HG03520 (cell line): ENCODE results near the gene LYRM1.
"Not testable (repeated sequence)": the region's sequence is repeated elsewhere in the genome, so short reads cannot be mapped to it uniquely, and the experiment has no call there.

Experiments
- ATAC-seq: cut with Tn5 transposase; IDR thresholded peaks from one replicate; pipeline ENCODE4 v1.9.1; 2021; ENCODE audit warnings: mild to moderate bottlenecking, moderate library complexity; ENCODE audit not compliant: unreplicated experiment

LYRM1 gene

DNA sequence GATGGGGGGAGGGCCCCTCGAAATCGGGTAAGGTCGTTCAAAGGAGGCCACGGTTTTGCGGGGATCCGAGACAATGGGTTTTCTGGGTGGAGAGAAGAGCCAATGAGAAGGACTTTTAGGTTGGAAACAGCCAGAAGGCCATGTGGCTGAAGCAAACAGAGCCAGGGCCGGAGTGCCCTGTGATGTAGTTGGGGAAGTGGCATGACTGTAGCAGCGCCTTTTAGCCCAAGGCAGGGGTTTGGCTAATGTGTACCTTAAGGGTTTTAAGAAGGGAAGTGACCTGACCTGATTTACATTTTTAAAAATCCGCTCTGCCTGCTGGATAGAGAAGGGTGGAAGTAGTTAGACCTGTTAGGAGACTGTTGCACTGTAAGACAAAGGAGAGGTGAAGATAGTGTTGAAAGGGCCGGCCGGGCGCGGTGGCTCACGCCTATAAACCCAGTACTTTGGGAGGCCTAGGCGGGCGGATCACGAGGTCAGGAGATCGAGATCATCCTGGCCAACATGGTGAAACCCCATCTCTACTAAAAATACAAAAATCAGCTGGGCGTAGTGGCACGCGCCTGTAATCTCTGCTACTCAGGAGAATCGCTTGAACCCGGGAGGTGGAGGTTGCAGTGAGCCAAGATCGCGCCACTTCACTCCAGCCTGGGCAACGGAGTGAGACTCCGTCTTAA lies 1.0 kb downstream of the LYRM1 start:
- ATAC-seq = no peak

DNA sequence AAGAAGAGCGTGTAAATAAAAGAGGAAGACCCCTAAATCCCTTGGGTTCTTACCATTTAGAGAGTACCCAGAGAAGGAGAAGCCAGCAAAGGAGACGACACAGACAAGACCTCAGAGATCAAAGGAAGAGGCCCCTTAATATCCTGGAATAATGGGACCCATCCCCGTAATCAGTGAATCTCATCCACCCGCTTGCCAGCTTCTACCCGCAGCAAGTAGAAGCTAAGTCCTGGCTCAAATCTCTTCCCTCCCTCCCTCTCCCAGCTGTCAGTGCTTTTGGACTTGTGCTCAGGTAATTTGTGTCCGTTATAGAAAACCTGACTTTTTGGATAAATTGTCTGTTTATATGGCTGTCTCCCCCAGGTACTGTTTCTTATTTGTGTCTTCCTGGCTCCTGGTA lies 1.9 kb downstream of the LYRM1 start:
- ATAC-seq = no peak

DNA sequence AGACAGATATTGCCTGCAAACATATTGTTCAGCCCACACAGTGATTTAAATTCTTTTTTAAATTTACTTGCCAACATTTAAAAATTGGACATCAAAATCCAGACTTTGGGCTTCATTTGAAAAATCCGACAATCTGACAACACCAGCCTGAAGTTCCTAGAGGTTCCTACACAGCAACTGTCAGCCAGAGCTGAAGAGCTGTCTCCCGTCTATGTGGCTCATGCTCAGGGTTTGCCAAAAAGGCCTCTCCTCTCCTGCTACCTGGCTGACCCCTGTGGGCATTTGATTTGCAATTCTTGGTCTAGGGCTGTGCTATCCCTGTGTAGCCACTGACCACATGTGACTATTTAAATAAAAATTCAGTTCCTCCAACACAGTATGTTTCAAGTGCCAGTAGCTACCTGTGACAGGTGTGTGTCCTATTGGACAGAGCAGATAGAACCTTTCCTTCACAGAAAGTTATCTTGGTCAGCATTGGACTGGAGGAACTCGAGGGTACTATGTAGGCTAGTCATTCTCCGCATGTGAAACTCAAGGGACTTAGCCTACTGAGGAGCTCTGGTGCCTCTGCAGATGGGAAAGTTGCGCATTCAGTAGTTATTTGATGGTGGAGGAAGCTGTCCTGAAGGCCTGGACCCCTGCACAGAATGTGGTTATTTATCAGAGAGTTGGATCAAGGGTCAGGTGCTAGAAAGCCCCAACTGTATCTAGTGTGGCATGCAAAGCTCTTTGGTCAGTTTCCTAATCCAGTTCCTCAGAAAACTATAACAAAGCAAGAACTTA lies 2.7 kb downstream of the LYRM1 start:
- no peak for ATAC-seq

DNA sequence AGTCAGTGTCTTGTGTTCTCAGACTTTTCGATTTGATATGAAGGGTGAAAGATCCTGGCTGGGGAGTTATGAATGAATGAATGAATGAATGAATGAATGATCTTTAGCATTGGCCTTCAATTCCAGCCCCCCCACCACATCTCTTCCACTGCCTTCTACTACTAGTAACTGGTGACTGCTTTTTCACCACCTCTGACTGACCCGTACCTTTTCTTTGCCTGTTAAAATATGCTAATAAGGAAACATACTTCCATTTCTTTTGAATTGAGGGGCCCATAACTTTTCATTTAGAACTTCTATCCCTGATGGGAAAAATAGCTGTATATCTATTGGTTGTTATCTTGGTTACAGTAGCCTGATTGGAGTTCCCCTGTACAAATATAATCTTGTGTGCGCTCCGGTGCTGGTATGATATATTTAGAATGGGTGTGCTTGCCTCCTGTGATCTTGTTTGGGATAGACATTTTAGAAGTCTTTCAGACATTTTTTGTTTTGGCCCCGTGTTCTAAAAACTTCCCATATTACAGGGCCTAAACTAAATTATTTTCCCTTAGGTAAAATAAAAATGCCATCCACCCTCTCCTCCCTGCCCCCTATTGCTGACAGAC lies 3.4 kb downstream of the LYRM1 start:
- ATAC-seq = no peak

DNA sequence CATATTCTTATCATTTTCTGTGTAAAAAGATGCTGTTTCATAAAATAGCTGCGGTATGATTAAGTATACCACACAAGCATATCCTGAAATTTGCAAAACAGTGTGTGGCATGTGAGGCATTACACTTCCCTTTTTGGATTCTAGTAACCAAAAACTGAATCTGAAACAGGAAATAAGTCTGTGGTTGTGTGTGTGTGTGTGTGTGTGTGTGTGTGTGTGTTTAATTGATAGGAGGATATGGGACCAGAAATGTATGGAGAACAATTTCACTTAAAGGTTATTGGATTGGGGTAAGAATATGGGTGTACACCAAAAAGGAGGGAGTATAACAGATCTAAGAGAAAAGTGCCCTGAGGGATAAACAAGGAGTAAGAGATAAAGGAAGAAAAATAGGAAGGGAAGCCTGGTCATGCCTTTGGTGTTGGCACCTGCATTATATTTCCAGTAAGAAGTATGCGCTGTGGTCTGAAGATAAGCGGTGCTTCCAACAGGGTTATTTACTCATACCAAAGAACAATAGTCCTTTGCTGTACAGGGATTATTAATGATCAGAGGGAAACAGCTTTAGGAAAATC lies 4.0 kb downstream of the LYRM1 start:
- no peak for ATAC-seq

DNA sequence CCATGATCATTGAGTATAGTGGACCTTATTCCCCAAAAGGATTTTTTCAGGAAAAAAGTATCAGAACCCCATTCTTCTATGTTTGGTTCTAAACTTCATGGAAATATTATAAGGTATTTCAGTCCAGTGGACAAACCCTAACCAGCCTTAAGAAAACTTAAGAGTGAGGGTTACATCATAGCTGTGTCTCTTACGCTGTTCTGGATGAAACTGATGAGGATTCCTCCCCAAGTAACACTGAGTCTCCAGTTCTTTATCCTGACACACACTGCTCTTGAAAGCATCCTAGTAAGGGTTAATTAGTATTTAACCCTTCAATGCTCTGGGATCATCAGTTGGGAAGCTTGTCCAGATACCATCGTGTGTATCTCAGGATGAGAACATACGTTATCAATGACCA lies 5.0 kb downstream of the LYRM1 start:
- ATAC-seq = no peak

DNA sequence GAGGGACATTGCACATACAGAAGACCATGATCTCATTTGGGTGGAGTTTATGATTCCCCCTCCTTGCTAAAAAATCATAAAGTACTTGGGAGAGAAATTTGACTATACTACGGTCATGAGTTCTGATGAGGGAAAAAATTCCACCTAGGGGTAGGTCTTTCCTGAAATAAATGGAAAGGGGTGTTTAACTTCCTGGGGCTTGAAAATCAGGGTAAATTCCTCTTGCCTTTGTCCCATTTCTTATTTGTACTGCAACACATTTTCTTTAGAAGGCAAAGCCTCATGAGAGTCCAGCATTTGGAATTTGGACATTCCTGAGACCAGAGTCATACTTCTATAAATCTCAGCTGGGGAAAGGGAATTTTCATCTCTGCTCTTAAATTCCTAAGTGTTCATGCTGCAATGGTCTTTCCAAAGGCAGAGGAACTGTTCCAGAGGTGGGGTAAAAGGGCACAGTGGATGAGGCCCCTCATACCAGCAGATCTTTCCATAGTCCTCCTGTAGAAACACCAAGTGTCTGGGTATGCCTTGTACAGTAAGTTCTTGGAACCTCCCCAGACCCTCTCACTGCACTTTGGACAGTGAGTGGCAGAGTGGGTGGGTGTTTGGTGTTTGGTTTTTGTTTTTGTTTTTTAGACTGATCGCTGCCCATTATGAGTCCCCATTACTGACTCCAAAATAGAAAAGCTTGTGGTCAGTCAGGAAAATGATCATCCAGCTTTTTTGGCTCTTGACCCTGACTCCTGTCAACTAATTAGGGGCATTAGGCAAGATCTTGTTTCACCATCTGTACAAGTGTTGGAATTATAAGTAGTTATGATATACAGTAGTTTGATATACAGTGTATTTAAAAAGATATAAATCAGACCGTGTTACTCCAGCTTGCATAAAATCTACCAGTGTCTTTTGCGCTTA lies 6.0 kb downstream of the LYRM1 start:
- no peak for ATAC-seq

DNA sequence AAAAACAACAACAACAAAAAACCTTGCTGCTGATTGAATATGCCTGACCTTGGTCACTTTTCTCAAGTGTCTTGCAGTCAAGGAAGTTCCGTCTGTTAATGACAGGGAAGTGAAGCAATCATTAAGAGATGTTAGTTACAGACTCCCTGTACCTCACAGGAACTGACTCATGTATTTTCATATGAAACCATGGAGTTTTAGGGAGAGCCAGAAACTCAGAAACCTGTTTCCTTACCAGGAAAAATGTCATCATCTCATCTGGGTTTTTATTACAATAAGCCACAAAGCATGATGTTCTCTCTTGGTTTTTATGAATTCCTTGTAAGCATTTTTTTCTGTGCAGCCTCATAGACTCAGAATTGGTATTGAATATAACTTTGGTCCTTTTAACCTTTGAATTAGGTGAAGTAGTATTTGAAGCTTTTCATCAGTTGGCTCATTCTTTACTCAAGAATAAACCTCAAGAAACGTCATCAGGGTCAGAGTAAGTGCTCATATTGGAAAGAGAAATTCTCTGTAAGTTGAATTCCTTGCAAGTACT lies 10.3 kb downstream of the LYRM1 start:
- no peak for ATAC-seq

DNA sequence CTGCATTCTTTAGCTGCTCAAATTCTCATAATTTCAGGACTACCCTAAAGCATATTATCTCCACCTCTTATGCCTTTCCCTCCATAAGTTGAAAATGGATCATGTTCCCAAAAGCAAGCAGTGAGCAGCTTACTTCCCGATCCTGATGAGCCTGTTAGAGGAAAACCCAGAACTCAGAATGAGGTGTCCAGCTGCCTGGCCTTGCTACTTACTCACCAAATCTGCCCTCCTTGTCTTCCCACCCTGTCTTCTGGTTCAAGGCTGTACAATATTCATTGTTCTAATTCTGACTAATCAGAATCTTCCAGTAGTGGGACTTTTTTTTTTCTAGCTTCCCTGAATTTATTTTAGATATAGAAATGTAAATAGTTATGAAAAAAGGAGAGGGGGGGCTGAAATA lies 10.8 kb downstream of the LYRM1 start:
- ATAC-seq = no peak

DNA sequence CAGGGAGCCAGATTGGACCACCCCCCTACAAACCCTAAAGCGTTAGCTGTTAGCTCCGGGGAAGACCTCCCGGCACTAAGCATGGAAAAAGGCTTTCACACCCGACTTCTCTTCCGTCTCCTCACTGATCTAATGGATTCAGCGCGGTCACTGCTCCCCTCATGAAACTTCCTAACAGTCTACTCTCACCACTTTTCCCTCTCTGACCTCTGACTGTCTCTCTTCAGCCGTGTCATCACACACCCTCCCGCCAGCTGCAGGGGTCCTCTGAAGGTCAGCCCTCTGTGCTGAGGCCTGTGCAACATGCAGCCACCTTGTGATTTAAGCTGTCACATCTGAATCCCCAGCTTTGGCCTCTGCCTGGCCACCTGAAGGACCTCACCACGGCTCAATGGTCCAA lies 15.7 kb downstream of the LYRM1 start:
- no peak for ATAC-seq

DNA sequence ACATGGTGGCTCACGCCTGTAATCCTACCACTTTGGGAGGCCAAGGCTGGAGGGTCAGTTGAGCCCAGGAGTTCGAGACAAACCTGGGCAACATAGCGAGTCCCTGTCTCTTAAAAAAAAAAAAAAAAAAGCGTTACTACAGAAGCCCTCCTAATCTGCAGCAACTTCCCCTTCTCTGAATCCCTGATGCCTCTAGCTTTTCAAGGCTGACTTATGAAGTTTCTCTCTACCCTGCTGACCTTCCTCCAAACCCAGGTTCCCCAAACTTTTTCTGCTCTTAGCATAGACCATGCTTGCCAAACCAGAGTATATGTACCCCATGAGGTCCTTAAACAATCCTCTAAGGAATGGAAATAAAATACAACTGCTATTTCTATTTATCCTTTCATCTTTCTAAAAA lies 16.4 kb downstream of the LYRM1 start:
- no peak for ATAC-seq

DNA sequence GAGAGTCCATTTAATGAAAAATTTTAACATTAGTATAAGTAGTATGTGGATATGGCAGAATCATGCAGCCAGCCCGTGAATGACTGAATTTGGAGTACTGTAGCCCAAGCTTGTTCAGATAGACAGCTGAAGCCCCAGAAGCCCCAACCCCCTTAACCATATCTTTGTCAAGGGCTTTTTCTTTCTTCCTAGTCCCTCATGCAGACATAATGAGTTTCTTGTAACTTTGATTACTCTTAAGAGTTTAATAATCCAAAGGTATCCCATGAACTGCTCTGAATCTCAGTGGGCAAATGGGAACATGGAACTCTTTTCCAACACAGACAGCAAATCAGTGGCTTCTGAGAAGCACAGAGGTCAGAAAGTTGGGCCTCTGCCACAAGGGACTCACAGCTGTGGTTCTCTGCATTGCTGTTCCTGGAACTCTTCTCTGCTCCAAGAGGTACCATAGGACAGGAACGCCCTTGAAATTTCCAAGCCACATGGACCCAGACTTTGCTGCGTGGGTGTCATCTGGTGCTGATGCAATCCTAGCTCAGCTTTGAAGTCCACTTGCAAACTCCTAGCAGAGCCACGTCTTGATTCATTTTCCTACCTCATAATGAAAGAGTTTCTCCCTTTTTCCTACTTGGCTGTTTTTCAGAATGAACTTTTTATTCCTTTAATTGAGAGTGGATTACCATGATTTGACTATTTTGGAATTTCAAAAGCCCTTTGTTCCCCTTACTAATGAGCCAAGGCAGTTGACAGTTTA lies 18.1 kb downstream of the LYRM1 start:
- ATAC-seq = no peak

DNA sequence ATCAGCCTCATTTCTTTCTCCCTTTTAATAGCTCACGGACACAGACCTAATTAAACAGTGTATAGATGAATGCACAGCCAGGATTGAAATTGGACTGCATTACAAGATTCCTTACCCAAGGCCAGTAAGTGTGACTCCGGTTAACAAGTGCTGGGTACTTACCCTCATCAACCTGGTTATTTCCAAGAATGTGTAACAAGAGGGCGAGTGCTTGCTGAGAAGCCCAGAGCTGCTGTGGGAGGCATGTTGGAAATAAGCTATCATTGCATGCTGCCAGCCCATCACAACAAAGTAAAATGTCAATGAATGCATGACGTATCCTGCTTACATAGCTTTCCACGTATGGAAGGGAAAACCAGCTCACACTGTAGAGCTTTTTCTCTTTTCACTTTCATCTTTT lies 19.5 kb downstream of the LYRM1 start:
- ATAC-seq = no peak

DNA sequence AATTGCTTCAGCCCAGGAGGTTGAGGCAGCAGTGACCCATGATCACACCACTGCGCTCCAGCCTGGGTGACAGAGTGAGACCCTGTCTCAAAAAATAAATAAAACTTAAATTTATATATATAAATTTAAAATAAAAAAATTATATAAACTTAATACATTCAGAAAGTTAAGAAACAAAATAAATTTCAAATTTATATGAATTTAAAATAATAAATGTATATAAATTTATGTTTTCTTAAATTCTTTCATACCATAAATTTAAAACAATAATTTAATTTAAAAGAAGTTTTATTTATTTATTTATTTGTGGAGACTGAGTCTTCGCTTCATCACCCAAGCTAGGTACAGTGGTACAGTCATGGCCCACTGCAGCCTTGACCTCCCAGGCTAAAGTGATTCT lies 20.2 kb downstream of the LYRM1 start:
- ATAC-seq = no peak

DNA sequence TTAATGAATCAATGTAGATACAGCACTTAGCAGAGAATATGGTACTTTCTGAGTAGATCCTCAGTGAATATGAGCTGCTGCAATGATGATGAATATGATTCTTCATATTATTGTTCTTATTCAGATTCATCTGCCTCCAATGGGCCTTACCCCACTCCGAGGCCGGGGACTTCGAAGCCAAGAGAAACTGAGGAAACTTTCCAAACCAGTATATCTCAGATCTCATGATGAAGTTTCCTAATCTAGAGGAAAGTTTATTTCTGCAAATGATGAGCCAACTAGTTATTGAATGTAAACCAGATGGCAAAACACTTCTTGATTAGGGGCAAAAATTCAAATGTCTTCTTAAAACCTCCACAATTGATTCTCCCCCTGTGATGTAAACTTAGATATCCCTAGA lies 23.3 kb downstream of the LYRM1 start:
- ATAC-seq = no peak

DNA sequence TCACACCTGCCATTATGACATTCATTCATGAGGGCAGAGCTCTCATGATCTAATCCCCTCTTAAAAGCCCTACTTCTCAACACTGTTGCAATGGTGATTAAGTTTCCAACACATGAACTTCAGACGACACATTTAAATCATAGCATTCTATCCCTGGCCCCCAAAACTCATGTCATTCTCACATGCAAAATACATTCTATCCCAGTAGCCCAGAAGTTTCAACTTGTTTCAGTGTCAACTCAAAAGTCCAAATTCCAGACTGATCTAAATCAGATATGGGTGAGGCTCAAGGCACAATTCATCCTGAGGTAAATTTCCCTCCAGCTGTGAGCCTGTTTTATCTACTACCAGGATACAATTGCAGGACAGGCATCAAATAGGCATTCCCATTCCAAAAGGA lies 25.2 kb downstream of the LYRM1 start:
- ATAC-seq = no peak

DNA sequence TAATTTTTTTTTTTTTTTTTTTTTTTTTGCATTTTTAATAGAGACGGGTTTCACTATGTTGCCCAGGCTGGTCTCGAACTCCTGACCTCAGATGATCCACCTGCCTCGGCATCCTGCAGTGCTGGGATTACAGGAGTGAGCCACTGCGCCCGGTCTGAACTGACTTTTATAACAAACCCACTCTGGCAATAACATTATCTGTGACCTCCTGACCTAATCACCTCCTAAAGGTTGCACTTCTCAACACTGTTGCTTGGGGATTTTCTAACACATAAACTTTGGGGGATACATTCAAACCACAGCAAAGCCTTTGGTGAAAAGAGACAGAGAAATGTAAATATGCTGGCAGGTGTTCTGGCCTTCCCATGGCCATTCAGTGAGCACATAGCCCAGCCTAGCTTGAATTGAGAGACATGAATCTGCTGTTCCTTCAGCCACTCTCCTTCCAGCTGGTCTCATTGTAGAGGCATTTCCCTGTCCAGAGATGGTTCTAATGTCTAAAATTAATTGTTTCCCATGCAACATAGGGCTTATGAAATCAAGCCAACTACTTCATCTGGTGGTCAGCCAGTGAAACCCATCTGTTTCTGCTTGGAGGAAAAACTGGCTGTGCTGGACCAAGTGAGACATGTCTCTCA lies 28.3 kb downstream of the LYRM1 start:
- no peak for ATAC-seq

DNA sequence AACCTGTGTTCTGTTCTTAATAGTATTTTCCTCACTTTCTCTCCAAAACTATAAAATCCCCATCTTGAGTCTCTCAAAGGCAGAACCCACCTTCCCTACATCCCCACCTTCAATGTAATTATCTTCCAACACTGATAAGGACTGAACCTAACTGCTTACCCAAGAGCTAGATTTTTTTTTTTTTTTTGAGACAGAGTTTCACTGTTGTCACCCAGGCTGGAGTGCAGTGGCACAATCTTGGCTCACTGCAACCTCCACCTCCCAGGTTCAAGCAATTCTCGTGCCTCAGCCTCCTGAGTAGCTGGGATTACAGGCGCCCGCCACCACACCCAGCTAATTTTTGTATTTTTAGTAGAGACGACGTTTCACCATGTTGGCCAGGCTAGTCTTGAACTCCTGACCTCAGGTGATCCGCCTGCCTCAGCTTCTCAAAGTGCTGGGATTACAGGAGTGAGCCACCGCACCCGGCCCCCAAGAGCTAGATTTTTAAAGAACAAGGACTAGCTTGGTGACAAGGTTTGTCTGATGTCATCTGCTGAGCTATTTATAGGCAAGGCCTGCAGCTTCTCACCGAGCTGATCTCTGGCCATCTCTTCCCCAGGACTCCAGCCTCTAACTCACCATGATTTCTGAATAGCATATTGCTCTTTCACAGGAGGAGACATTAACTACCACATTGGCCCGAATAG lies 29.2 kb downstream of the LYRM1 start:
- ATAC-seq = not testable (repeated sequence)

DNA sequence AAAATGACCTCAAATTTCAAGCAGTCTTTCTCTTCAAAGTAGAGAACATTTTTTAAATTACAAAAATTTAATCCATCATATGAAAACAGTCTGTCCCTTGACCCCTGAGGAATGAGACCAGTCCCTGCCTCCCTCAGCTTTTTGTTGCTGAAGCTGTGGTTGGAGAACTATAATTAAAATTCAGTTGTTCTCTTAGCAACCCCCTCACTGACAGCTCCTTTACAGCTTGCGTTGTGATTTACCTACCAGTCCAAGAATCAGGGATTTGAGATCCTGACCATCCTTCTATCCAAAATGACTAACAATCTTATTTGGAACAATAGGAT lies 29.8 kb downstream of the LYRM1 start:
- no peak for ATAC-seq
